OCI-LY3 (cell line): ENCODE data around the gene TNNI3K.

Experiments
- CTCF ChIP-seq: fragments of 200-600, 300-600 bp; sonication (generic); IDR thresholded peaks from 2 replicates; pipeline ENCODE4 v1.5.1; 2014; ENCODE audit warnings: antibody characterized with exemption, low read length, low read depth
- EZH2phosphoT487 ChIP-seq: fragments of 200-600 bp; shearing (Covaris generic); IDR thresholded peaks from 2 replicates; pipeline ENCODE4 v1.6.1; 2018; ENCODE audit warnings: antibody characterized with exemption, mixed run types, low read depth

DNA sequence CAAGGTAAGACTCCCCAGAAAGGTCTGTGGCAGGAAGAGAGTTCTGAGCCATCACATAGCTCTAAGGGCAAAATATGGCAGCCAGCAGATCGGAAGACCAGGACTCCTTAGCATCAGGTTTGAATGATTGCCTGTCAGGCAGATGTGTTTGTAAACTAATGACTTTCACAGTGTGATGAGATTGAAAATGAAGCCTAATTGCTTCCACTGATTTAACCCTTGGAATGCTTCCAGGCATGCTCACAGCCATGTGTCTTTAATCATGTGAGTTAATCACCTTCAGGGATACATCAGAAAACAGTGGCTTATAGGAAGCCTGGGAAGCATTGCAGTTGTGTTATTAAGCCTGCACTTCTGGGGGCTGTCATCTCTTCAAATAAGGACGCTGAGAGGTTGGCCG, 194.4 kb downstream of the TNNI3K start:
- TF ChIP-seq CTCF (no peak), EZH2phosphoT487 (no peak)
